Activated naive CD4-positive, alpha-beta T cell (primary cell): Measurements from ENCODE around the gene TSPAN9.

Source experiments
- DNase-seq, 4 experiments: peaks; one replicate each; lab custom pipeline; 2025; lab: John Stamatoyannopoulos, UW

The TSPAN9 gene

GRCh38 chr12:3206536-3207072 lies 129.4 kb downstream of the TSPAN9 start:
- no peak for DNase-seq

GRCh38 chr12:3207175-3207574 lies 130.0 kb downstream of the TSPAN9 start:
- no peak for DNase-seq

DNA sequence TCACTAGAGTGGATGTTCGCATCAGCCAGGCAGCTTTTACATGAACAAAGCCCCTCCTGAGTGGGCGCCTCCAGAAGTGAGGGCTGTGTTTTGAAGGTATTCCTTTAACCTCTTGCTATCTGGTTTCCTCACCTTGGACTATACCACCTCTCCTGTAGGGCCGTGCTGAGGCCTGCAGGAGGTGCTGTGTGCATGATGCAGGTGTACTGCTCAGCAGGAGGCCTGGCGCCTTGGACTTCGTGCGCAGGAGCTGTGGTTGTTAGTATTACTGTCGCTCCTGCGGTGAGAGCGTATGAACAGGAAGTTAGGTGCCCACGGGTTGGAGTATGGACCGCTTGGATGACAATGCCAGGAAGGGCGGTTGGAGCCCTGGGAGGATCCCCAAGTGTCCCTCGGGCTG lies 130.7 kb downstream of the TSPAN9 start:
- no peak for DNase-seq

DNA sequence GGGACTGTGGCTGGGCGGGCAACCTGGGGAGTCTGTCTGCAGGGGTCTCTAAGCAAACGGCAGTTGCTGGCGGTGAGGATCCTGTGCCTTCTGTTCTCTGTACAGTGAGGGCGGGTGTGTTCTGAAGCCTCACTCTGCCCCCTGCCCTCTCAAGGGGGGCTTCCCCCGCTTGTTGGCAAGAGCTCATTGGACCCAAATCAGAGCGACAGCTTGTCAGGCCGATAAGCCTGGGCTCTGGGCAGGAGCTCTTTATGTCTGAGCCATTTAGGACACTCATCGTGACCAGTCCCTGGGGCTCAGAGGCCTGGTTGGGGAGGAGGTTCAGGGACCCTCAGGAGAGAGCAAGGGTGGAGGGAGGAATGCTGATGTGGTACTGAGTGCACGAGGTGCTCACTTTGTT lies 136.0 kb downstream of the TSPAN9 start:
- no peak for DNase-seq

DNA sequence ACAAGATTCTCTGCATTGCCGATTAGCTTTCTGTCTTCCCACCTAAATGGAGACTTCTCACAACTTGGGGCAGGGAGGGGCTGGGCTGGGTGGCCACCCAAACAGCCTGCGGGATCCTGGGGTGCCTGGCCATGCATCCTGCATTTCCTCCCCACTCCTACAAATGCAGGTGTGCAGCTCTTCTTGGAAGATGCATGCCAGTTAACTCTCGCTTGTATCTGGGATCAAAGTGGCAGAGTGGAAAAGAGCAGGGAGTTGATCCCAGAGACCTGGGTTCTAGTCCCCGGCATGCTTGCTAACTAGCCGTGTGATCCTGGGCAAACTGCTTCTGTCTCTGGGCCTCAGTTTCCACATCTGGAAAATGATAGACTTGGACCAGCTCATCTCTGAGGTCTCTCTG lies 136.6 kb downstream of the TSPAN9 start:
- no peak for DNase-seq

DNA sequence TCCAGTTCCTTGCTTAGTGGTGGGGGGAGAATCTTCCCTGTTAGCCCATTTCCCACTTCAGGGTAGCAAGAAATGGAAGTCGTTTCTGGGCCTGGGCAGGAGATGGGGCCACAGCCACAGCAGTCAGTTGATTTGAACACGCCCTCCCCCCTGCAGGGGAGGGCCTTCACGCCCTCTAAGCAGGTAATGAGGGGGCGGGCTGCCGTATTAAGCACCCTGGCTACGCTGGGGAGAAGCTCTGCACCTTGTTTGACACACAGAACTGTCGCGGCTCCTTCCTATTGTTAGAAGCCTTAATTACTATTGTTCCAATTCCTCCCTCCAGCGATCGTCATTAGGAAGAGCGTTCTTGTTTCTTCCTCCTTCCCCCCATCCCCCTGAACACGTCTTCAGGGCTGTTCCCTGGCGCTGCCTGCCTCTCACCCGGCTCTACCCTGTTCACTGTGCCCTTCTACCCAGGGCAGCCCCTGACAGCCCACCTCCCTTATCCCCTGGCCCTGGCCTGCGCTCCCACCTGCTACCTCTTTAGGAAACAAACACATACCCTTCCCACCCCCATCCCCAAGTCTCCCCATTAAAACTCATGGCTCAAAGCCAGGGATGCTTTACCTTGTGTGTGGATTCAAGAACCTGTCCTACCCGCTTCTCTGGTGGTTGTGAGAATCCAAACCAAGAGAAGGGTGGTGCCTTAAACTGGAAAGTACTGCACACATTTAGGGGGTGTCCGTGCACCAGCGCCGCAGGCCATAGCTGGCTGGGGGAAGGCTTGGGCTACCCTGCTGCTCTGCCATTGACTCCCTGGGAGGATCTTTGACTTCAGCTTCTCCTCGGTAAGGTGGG lies 137.6 kb downstream of the TSPAN9 start:
- no peak for DNase-seq

- DNase-seq = no peak
These were observed 138.3 kb downstream of the TSPAN9 start for GRCh38 chr12:3215410-3215975.

DNA sequence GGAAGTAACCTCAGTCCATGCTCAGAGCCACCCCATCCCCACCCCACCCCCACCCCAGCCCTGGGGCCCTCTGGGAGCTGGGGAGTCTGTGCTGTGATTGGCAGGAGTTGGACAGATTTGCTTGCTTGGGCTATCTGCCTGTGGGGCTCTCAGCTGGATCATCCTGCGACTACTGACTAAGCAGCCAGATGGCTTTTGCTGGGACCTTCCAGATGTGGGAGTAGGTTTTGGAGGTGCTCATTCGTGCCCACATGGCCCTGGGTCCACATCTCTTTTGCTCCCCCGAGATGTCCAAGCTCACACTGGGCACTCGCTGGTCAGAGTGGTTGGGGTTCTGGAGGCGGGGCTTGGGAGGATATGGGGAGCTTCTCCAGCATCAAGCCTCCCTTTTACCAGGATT lies 138.9 kb downstream of the TSPAN9 start:
- no peak for DNase-seq

GRCh38 chr12:3216726-3217682 lies 139.8 kb downstream of the TSPAN9 start:
- DNase-seq = no peak

- DNase-seq = no peak
These were observed 140.5 kb downstream of the TSPAN9 start for GRCh38 chr12:3217683-3218079.

DNA sequence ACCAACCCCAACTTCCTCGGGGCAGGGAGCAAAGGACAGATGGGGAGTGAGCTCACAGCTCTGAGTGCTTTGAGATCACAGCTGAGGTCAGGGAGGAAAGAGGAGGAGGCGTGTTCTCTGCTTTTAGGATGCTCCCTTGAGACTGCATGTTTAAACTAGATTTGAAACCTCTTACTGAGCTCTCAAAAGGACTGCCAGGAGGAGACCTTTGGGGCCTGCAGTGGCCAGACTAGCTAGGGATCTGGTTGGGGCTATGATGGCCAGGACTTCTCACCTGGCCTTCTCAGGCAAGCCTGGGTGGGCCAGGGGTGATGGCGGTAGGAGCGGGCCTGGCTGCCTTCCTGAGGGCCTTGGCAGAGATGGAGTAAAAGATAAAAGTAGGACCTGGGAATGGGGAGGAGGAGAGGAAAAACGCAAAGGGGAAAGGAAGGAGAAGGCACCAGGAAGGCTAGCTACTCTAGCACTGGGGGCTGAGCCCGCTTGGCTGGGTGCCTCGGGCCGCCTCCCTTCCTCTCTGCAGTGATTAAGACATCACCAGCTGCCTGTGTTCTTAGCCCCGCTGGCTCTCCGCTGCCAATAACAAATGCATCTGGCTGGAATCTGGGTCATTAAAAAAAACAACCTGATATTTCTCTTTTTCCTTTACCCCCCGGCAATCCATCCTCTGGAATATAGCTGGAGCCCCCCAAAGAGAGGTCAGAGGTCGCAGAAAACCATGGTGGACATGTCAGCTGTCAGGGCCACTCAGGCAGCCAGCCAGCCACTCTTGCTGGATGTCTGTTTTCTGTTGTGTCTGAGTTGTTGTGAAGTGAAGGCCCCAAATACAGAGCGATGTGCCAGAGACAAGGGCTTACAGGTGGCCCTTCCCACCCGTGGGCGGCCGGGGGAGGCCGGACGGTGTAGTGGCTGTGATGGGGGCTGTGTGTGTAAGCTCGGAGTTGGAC lies 141.3 kb downstream of the TSPAN9 start:
- DNase-seq = no peak

DNA sequence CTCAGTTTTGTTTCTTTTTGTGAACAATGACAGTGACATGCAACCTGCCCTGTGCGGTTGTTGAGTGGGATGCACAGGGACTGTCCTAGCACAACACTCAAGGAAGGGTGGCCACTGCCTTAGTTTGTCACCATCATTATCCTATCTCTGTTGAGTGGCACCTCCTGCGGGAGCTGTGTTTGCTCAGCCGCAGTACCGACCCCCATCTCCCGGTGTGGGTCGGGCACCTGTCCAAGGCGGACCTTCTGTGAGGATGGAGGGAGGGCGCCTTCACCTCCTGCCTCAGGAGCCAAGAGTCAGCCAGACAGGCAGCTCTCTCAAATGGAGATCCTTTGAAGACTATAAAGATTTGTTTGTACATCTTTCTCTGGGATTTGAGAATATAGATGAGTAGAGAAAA lies 142.1 kb downstream of the TSPAN9 start:
- no peak for DNase-seq

DNA sequence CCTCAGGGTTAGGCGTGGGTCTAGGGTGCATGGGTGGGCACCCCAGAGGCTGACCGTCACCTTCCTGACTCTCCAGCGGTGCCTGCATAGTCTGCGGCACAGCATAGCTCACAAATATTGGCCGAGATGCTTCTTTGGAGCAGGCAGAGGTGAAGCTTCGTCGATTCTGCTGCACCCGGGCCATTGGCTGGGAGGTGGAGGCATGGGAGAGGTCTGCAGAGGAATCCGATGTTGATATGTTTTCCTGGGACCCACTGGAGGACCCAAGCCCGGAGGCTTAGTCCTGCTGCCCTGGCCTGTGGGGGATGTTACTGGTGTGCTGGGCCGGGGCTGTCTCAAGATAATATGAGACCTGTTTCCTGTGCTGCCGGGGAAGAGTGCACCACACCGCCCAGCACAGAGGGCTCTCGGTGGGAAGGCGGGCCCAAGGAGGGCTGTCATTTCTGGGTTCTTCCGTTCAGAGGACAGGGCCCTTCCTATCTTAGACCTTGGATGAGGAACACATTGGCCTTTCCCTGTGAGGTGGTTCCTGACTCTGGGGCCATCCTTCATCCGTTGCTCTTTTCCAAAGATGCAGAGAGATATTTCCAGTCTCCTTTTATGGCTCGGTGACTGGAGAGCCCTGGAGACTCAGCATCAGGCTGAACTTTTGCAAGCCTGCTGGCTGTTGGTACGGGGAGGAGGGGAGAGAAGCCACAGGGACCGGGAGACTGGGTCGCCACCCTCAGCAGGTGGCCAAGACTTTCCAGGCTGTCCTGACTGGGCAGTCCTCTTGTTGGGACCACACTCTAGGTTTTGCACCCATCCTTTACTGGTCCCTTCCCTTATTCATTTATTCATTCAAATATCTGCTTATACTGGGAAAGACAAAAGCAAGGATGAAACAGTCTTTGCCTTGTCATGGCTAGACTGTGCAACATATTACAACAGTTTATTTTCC lies 143.5 kb downstream of the TSPAN9 start:
- DNase-seq = no peak

GRCh38 chr12:3222306-3222705 lies 145.1 kb downstream of the TSPAN9 start:
- DNase-seq = no peak

GRCh38 chr12:3222979-3223378 lies 145.8 kb downstream of the TSPAN9 start:
- DNase-seq = no peak

- DNase-seq = no peak
These were observed 146.7 kb downstream of the TSPAN9 start for GRCh38 chr12:3223601-3224529.

GRCh38 chr12:3224530-3224903 lies 147.3 kb downstream of the TSPAN9 start:
- DNase-seq = no peak

DNA sequence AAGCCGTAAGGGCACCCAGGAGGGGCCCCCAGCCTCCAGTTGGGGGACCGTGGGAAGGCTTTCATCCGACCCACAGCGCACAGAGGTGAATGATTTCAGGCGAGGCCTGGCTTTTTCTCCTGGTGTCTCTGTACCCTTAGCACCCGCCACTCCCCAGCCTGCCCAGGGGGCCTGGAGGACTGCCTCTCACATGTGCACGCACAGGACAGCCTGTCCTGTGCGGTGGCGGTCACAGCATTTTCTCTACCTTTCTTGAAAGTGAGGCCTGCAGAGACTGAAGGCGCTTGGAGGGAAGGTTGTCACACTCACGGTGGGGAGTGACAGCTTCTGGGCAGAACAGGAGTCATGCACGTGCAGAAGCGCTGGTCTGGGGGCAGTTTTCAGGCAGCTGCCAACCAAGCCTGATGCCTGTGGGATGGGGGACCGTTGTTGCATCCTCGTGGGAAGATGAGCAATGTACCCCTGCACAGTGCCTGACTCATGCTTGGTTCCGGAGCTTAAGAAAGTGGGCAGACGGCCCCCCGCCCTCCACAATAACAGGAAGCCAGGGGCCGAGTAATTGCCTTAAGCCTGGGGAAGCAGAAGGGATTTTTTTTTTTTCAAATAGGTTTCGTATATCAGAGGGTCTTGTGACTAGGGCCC lies 148.1 kb downstream of the TSPAN9 start:
- no peak for DNase-seq

GRCh38 chr12:3225796-3226180 lies 148.6 kb downstream of the TSPAN9 start:
- DNase-seq = no peak
